Effector memory CD4-positive, alpha-beta T cell (primary cell): Measurements from ENCODE around the gene FAM219B.

Source experiments
- DNase-seq, 3 donors: peaks; one replicate each; pipeline ENCODE4 v3.0.0-alpha.2; 2020
- H3K27ac ChIP-seq: 2 replicates; pipeline ENCODE4 v1.7.0; 2013; ENCODE audit warnings: mild to moderate bottlenecking, low read length, moderate library complexity; ENCODE audit not compliant: insufficient read depth, poor library complexity, severe bottlenecking
- H3K27me3 ChIP-seq: replicated peaks from 2 replicates; pipeline ENCODE4 v1.7.0; 2013; ENCODE audit warnings: mild to moderate bottlenecking, low read length; ENCODE audit not compliant: insufficient read depth, control insufficient read depth, poor library complexity, severe bottlenecking
- H3K36me3 ChIP-seq: 2 replicates; pipeline ENCODE4 v1.7.0; 2013; ENCODE audit warnings: mild to moderate bottlenecking, low read length, moderate library complexity; ENCODE audit not compliant: control insufficient read depth, insufficient read depth
- H3K4me1 ChIP-seq: 2 replicates; pipeline ENCODE4 v1.7.0; 2013; ENCODE audit warnings: low read length, mild to moderate bottlenecking; ENCODE audit not compliant: control insufficient read depth, insufficient read depth, poor library complexity, severe bottlenecking
- H3K4me3 ChIP-seq: 2 replicates; pipeline ENCODE4 v1.7.0; 2013; ENCODE audit warnings: low read length, low read depth, mild to moderate bottlenecking; ENCODE audit not compliant: insufficient read depth, poor library complexity, severe bottlenecking
- H3K9me3 ChIP-seq: 2 replicates; pipeline ENCODE4 v1.7.0; 2013; ENCODE audit warnings: mild to moderate bottlenecking, low read length, moderate library complexity; ENCODE audit not compliant: control insufficient read depth

The FAM219B gene

GRCh38 chr15:74854453-74855022 is 52.1 kb downstream of the FAM219B start:
- H3K36me3 ChIP-seq, result peaks cover 52% of the 10 kb centered on the region

GRCh38 chr15:74851960-74852359 is 54.7 kb downstream of the FAM219B start:
- Histone ChIP-seq H3K4me3 (no peak overlapping the region), H3K36me3 (peaks cover 68% of the 10 kb centered on the region), H3K27ac (no peak overlapping the region), H3K9me3 (no peaks in the 10 kb centered on the region), H3K27me3 (no peaks in the 10 kb centered on the region), H3K4me1 (no peaks in the 10 kb centered on the region)
- DNase-seq, result no peak

More at GRCh38 chr15:74854453-74855022, 52.1 kb downstream of the FAM219B start:
- no peaks in the 10 kb centered on the region for H3K9me3 ChIP-seq
- no peak overlapping the region for H3K4me3 ChIP-seq
- peaks cover 16% of the 10 kb centered on the region for H3K4me1 ChIP-seq
- no peak for DNase-seq
- H3K27ac ChIP-seq, result no peak overlapping the region
- no peaks in the 10 kb centered on the region for H3K27me3 ChIP-seq

DNA sequence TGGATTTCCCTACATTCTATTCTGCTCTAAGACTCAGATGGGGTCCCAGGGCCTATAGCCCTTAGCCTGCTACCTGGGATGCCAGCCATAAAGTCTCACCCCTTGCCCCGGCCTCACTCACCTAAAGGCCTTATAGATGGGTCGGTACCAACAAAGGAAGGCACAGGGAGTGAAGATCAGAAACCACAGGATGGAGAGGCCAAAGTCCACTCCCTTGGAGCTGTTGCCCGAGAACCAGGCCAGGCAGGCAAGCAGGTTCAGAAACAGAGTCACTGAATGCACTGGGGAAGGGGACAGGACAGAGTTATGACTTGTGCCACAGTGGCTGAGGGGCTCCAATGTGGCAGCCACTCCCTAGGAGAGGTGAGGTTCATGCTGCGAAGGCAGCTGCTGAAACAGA is 56.3 kb downstream of the FAM219B start:
- Histone ChIP-seq H3K4me3 (no peak overlapping the region), H3K27me3 (no peaks in the 10 kb centered on the region), H3K9me3 (no peaks in the 10 kb centered on the region), H3K4me1 (peaks cover 5% of the 10 kb centered on the region), H3K36me3 (peaks cover 68% of the 10 kb centered on the region), H3K27ac (no peak overlapping the region)
- no peak for DNase-seq
